HFF-Myc (cell line): ENCODE results near the gene TTC22.
"Not testable (repeated sequence)": the region's sequence is repeated elsewhere in the genome, so short reads cannot be mapped to it uniquely, and the experiment has no call there.

Source experiments
- DNase-seq: peaks from one replicate; pipeline ENCODE4 v3.0.0-alpha.2; 2011; ENCODE audit warnings: low read depth; ENCODE audit errors: extremely low read depth
- H3K4me3 ChIP-seq: replicated peaks from 2 replicates; pipeline ENCODE4 v1.5.1; 2011; ENCODE audit warnings: low read depth, mild to moderate bottlenecking, control low read depth, low read length
- CTCF ChIP-seq: IDR thresholded peaks from 2 replicates; pipeline ENCODE4 v1.5.1; 2012; ENCODE audit warnings: mild to moderate bottlenecking, low read depth, low read length, control low read depth; ENCODE audit errors: missing control alignments

Gene TTC22

GRCh38 chr1:54784066-54784465 lies 17.1 kb downstream of the TTC22 start:
- no peak for TF ChIP-seq CTCF
- no peak for DNase-seq
- H3K4me3 ChIP-seq = no peak overlapping the region

- no peak for DNase-seq
- no peak overlapping the region for H3K4me3 ChIP-seq
- TF ChIP-seq CTCF = no peak
These were observed 18.5 kb downstream of the TTC22 start for GRCh38 chr1:54782588-54782987.

- no peak for TF ChIP-seq CTCF
- no peak overlapping the region for H3K4me3 ChIP-seq
- DNase-seq = no peak
These were observed 19.0 kb downstream of the TTC22 start for GRCh38 chr1:54782156-54782555.

- H3K4me3 ChIP-seq = no peak overlapping the region
- DNase-seq = no peak
- TF ChIP-seq CTCF = no peak
These were observed 19.9 kb downstream of the TTC22 start for GRCh38 chr1:54781023-54781723.

GRCh38 chr1:54777431-54777830 lies 23.7 kb downstream of the TTC22 start:
- no peak overlapping the region for H3K4me3 ChIP-seq
- DNase-seq = no peak
- TF ChIP-seq CTCF = no peak

- no peak for TF ChIP-seq CTCF
- H3K4me3 ChIP-seq = no peak overlapping the region
- no peak for DNase-seq
These were observed 24.1 kb downstream of the TTC22 start for GRCh38 chr1:54777011-54777410.

GRCh38 chr1:54775828-54776721 lies 25.0 kb downstream of the TTC22 start:
- DNase-seq, H3K4me3 ChIP-seq: not testable (repeated sequence)
